Myometrial cell (primary cell): ENCODE measurements around the gene SPINK8. TPM values are rescaled to one million over a fixed set of nuclear protein-coding genes. Genes with fewer than 3 reads are reported as not detected.

Source experiments
- total RNA-seq: library from RNA; depleted of rRNA; stranded (reverse); fragments of >200 nt; gene quantifications from 2 replicates; pipeline ENCODE4 v1.2.3, GENCODE V29; 2015

SPINK8 gene
- not detected in 2 replicates for total RNA-seq

GRCh38 chr3:48333346-48334245, at the start of gene SPINK8:
SPINK8 (minus strand) TSS chr3:48333661; CDS start chr3:48328341, 5,320 bp downstream.

GRCh38 chr3:48371651-48372376, 38.4 kb upstream of the SPINK8 start, which contains the start of gene FBXW12:
FBXW12 (plus strand) TSS chr3:48372219; CDS start chr3:48372768, 549 bp downstream.

GRCh38 chr3:48301020-48301799, 32.3 kb downstream of the SPINK8 start, which contains the start of gene NME6:
NME6 (minus strand) TSS chr3:48301367.

Other genes starting within 250 kb of the SPINK8 start
- 1.2 and 3.2 TPM in 2 replicates for gene CDC25A, start 145.2 kb downstream of the SPINK8 start, total RNA-seq
- not detected in 2 replicates for gene CAMP, start 110.2 kb downstream of the SPINK8 start, total RNA-seq
- gene ZNF589, start 92.6 kb downstream of the SPINK8 start, total RNA-seq = 1.4 TPM in 2 replicates
- gene NME6, start 32.3 kb downstream of the SPINK8 start, total RNA-seq = 35.2 and 35.4 TPM in 2 replicates
- not detected in 2 replicates for gene FBXW12, start 38.6 kb upstream of the SPINK8 start, total RNA-seq
- 17.5 and 18.2 TPM in 2 replicates for gene PLXNB1, start 96.4 kb upstream of the SPINK8 start, total RNA-seq
- gene CCDC51, start 106.5 kb upstream of the SPINK8 start, total RNA-seq = 14.2 and 24.5 TPM in 2 replicates
- gene TMA7, start 106.6 kb upstream of the SPINK8 start, total RNA-seq = 410 and 450 TPM in 2 replicates
- 4.3 and 17.0 TPM in 2 replicates for gene ATRIP, start 113.1 kb upstream of the SPINK8 start, total RNA-seq
- gene SHISA5, start 170.5 kb upstream of the SPINK8 start, total RNA-seq = 235 and 272 TPM in 2 replicates
- 13.8 and 14.4 TPM in 2 replicates for gene PFKFB4, start 223.1 kb upstream of the SPINK8 start, total RNA-seq
- not detected in 2 replicates for gene UCN2, start 230.1 kb upstream of the SPINK8 start, total RNA-seq